Glomerular visceral epithelial cell (primary cell): ENCODE results near the gene SPPL3.
"Not testable (repeated sequence)": the region's sequence is repeated elsewhere in the genome, so short reads cannot be mapped to it uniquely, and the experiment has no call there.

Experiments
- DNase-seq: peaks from one replicate; pipeline ENCODE4 v3.0.0-alpha.2; 2016; ENCODE audit errors: extremely low spot score

SPPL3 gene, protein sequence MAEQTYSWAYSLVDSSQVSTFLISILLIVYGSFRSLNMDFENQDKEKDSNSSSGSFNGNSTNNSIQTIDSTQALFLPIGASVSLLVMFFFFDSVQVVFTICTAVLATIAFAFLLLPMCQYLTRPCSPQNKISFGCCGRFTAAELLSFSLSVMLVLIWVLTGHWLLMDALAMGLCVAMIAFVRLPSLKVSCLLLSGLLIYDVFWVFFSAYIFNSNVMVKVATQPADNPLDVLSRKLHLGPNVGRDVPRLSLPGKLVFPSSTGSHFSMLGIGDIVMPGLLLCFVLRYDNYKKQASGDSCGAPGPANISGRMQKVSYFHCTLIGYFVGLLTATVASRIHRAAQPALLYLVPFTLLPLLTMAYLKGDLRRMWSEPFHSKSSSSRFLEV

GRCh38 chr12:120904197-120904773 lies at the start of gene SPPL3:
SPPL3 (minus strand) TSS chr12:120904358; CDS start chr12:120903867, 491 bp downstream.
- peak; percentile 87 for DNase-seq

GRCh38 chr12:120950807-120951206 lies 46.6 kb upstream of the SPPL3 start:
- DNase-seq: no peak

- not testable (repeated sequence) for DNase-seq
These were observed 46.2 kb upstream of the SPPL3 start for GRCh38 chr12:120950260-120950799.

GRCh38 chr12:120945516-120945915 lies 41.4 kb upstream of the SPPL3 start:
- DNase-seq: not testable (repeated sequence)

DNA sequence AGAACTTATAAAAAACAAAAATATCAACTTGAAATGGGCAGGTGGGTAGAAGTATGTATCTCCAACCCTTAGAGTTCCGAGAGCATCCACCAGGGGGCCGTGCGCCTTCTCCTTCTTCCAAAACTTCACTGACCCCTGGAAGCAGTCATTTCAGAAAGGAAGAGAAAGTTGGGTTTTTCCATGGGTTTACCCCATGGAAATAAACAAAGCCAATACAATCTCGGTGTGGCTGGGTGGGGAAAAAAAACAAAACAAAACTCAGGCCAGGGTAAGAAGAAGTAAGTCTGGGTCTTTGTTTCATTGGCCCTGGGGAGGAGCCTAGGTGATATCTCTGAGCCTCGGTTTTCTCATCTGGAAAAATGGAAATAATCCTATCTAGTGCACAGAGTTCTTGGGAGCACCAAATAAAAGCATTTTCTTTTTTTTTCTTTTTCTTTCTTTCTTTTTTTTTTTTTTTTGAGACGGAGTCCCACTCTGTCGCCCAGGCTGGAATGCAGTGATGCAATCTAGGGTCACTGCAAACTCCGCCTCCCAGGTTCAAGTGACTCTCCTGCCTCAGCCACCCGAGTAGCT lies 40.6 kb upstream of the SPPL3 start:
- peak; percentile 53 for DNase-seq

- no peak for DNase-seq
These were observed 39.3 kb upstream of the SPPL3 start for GRCh38 chr12:120943482-120943881.

- DNase-seq: no peak
These were observed 37.8 kb upstream of the SPPL3 start for GRCh38 chr12:120941846-120942405.

GRCh38 chr12:120941412-120941811 lies 37.3 kb upstream of the SPPL3 start:
- no peak for DNase-seq

GRCh38 chr12:120940799-120941198 lies 36.6 kb upstream of the SPPL3 start:
- peak; percentile 91 for DNase-seq

GRCh38 chr12:120940006-120940405 lies 35.8 kb upstream of the SPPL3 start:
- no peak for DNase-seq

DNA sequence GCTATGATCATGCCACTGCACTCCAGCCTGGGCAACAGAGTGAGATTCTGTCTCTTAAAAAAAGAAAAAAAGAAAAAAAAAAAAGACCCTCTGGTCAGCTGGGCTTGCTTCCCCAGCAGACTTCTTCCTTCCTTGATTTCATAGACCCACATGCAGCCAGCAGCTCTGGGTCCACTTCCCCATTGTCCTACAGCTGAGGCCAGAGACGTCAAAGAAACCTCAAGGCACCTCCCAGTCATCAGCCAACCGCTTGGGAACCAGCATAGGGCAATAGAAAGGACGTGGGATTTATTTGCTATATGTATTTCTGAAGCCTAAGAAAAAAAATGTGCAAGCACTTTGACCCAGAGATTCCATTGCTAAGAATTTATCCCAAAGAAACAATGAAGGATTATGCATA lies 35.4 kb upstream of the SPPL3 start:
- DNase-seq: no peak

DNA sequence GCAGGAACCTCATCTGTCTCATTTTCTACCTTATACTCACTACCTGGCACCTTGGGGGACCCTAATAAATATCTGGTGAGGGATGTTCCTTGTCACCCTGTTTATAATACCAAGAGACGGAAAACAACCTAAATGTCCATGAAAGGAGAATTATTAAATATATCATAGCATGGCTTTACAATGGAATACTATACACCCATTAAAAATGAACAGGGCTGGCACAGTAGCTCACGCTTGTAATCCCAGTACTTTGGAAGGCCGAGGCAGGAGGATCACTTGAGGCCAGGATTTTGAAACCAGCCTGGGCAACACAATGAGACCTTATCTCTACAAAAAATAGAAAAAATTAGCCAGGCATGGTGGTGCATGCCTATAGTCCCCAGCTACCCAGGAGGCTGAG lies 34.3 kb upstream of the SPPL3 start:
- no peak for DNase-seq

DNA sequence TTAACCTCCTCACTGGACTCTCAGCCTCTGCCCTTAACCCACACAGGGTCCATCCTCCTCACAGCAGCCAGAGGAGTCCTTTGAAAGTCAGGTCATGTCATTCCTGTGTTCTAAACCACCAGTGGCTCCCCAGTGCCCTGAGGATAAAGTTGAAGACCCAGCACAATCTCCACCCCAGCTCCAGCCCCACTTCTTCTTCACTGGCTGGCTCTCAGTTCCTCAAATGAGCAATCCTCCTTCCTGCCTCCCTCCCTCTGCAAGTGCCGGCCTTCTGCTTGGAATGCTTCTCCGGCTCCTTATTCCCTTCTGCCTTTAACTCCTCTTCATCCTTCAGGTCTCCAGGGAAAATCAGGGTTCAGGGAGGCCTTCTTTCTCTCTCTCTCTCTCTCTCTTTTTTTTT lies 32.0 kb upstream of the SPPL3 start:
- no peak for DNase-seq

- DNase-seq: no peak
These were observed 29.6 kb upstream of the SPPL3 start for GRCh38 chr12:120933786-120934185.

DNA sequence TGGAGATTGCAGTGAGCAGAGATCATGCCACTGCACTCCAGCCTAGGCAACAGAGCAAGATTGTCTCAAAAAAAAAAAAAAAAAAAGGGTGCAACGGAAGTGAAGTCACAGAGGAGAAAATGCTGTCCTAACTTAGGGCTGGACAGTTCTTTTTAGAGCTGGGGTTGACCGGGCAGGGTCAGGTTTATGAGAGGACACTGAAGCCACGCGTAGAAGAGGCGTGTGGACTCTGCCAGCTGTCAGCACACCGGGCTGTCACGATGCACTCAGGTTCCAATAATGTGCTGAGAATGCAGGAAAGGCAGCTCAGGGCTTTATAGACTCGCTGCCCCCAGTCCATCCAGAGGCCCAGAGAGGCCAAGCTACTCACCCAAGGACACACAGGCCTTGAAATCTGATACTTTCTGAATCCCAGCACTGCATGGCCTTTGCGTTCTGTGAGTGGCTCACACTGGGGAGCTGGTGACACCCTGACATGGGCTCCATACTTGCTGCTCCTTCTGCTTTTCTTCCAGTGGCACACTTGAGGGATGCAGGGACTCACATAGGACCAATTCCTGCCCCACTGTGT lies 28.9 kb upstream of the SPPL3 start:
- DNase-seq: no peak

DNA sequence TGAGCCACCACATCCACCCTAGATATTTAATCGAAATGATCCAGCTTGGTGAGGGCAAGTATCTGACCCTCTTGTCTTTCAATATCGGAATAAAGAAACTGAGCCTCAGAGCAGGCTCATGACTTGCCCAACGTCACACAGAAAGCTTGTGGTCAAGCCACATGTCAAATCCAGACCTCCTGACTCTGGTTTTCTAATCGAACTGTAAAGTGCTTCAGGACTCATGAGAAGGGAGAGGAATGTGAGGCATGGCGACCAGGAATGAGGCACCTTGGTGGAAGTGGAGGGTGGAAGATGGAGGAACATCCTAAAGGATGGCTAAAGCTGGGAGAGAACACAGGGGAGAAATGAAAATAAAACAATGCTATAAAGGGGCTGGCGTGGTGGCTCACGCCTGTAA lies 27.9 kb upstream of the SPPL3 start:
- no peak for DNase-seq

DNA sequence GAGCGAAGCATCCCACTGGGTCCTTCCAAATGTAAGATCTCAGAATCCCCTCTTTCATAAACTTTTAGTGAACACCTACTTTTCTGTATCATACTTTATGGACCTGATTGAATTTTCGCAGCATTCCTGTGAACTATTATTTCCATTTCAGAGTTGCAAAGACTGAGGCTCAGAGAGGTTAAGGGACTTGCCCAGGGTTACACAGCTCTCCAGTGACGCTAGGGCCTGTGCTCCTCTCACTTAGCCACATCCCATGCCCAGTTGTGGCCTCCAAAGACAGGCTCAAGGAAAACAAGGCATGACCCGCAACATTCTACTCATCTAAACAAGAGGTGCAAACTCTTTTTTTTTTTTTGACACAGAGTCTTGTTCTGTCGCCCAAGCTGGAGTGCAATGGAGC lies 25.9 kb upstream of the SPPL3 start:
- no peak for DNase-seq

DNA sequence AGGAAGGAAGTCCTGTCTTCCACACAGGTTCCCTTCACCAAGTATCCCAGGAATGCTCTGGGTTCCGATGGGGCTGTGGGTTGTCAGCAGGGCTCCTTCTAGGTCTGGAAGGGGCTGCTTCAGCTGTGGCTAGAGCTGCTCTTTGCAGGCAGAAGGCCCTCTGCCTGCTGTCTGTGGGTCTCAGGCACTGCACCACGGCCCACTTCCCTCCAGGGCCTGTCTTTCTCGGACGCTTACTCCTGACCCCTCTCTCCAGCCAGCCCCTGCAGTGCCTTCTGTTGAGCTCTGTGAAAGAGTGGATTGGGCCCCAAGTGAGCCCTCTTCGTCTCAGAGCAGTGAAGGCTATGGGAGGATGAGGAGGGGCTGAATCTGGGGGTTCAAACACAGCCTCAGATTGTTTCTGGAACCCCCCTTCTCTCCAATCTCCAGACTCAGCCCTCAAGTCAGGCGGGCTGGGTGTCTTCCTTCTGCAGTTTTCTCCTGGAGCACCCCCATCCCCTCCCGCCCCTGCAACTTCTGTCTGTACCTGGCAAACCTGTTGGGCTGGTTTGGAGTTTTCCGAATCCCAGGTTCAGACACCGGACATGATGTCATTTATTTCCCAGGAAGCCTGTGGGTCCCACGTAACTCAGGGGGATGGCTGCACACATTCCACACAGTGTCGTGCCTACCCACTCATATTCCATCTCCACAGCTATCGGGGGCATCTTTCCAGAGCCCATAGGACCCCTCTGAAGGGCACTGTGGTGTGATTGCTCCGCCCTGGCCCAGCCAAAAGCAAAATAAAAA lies 24.9 kb upstream of the SPPL3 start:
- DNase-seq: no peak

DNA sequence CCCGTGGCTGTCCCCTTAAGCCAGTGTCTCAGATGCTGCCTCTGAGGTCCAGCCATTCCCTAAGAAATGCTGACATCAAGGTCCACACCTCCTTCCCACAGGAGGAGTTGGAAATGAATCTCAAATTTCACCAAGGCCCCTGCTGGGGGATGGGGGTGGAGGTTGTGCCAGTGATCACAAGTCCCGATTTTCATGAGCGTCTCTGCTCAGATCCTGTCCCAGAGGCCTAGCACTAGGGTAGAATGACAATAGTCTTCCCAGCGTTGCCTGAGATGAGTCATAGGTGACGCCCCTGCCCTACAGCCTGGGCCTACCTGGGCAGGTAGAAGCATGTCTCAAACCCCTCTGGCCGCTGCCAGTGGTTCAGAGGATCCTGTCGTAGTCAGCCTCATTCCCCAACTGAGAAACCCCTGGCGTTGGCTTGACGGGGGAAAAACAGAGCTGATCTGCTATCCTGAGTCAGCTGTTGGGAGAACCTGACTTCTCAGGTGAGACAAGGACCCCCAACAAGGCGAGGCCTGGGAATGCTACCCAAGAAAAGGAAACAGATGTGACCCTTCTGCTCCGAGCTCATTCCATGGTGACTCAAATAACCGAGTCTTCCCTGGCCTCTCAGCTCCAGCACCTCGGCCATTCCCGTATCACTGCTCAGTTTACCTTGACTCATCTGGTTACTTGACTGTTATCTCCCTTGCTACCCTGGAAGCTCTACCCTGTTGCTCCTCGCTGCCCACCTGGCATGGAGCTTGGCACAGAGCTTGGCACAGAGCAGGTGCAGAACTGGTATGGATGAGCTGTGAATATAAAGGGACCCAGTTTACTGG lies 21.8 kb upstream of the SPPL3 start:
- DNase-seq: no peak

GRCh38 chr12:120922279-120922678 lies 18.1 kb upstream of the SPPL3 start:
- DNase-seq: no peak

GRCh38 chr12:120921637-120922036 lies 17.5 kb upstream of the SPPL3 start:
- DNase-seq: no peak
